DMS114 treated with DMSO at 0.1 percent for 48 hours (cell line): ENCODE results near the gene TGFBR1.
A peak's percentile ranks its signal among the peaks of the same experiment; 100 is the strongest.

ENCODE experiments used
- DNase-seq: peaks from one replicate; lab custom pipeline; 2025; ENCODE audit not compliant: unreplicated experiment; lab: John Stamatoyannopoulos, UW

The TGFBR1 gene

DNA sequence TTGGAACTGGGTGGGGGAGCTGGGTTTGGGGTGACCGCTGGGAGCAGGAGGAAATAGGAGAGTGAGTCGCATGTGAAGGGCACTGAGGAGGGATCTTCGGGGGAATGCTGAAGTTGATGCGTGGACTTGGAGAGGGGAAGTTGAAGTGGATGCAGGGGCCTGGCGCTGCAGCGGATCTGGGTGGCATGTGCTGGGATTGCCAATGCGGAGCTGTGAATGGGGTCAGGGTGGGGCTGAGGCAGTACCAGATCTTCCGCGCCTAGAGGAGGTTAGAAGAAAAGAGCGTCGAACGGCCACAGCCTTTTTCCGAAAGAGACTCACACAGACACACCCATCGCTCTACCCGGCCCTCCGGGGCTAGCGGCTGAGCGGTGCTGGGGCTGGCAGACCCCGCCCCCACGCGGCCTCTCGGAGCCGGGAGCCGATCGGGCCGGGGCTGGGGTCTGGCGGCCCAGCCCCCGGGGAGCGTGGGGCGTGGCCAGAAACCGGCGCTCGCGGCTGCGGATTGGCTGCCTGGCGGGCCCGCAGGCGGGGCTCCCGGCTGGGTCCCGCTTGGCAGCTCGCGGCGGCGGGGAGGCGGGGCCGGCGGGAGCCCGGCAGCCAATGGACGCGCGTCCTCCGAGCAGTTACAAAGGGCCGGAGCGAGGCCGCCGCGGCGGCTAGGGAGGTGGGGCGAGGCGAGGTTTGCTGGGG, at the start of gene TGFBR1:
TGFBR1 (plus strand) TSS at position 655 of the 693 bp plus-strand sequence. CDS start 93 bp downstream, outside the sequence.
- peak; percentile 55 for DNase-seq

DNA sequence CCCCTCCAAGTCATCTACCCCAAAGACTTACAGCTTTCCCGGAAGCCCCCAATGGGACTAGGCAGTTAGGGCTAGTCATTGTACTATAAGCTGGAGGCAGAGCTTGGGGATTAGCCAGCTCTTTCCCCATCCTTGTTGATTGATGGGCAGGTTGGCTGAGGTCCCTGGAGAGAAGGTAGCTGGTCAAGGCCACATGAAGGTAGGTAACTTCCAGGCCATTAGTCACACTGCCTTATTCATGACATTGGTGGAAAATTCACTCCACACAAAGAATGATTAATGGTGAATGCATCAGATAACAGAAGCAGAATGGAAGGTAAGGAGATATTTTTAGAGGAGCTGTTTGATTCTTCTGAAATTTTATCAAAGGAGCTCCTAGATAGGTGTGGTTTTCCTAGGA, 49.5 kb upstream of the TGFBR1 start:
- DNase-seq: no peak

DNA sequence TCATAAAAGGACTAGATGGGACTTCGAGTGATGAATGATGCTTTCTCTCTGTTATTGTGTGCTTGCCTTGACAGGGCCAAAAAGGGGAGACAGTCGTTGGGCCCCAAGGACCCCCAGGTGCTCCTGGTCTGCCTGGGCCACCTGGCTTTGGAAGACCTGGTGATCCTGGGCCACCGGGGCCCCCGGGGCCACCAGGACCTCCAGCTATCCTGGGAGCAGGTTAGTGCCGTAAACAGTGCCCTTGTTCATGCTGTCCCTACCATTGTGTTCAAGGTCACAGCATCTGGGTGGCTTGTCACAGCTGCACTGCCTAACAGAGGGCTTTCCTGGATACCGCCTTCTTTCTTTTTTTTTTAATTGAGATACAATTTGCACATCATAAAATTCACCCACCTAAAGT, 48.7 kb upstream of the TGFBR1 start:
- DNase-seq: no peak

DNA sequence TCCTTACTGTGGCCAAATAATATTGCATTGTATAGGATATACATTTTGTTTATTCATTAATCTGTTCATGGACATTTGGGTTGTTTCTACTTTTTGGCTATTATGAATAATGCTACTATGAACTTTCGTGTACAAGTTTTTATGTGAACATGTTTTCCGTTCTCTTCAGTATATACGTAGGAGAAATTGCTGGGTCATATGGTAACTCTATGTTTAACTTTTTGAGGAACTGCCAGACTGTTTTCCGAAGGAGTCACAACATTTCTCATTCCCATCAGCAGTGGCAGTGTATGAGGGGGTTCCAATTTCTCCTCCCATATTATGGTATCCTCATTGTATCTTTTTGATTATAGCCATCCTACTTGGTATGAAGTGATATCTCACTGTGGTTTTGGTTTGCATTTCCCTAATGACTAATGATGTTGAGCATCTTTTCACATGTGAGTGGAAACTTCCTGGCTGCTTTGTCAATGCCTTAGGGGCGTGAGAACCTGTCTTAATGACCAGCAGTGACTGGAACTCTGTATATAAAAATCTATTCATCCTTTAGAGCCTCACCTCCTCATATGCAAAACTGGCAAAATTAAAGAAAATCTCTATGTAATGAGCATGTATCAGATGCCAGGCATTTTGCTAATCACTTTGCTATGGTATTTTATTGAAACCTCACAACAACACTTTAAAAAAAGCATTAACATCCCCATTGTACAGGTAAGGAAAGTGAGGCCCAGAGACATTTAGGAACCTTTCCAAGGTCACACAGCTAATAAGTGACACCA, 47.8 kb upstream of the TGFBR1 start:
- no peak for DNase-seq

DNA sequence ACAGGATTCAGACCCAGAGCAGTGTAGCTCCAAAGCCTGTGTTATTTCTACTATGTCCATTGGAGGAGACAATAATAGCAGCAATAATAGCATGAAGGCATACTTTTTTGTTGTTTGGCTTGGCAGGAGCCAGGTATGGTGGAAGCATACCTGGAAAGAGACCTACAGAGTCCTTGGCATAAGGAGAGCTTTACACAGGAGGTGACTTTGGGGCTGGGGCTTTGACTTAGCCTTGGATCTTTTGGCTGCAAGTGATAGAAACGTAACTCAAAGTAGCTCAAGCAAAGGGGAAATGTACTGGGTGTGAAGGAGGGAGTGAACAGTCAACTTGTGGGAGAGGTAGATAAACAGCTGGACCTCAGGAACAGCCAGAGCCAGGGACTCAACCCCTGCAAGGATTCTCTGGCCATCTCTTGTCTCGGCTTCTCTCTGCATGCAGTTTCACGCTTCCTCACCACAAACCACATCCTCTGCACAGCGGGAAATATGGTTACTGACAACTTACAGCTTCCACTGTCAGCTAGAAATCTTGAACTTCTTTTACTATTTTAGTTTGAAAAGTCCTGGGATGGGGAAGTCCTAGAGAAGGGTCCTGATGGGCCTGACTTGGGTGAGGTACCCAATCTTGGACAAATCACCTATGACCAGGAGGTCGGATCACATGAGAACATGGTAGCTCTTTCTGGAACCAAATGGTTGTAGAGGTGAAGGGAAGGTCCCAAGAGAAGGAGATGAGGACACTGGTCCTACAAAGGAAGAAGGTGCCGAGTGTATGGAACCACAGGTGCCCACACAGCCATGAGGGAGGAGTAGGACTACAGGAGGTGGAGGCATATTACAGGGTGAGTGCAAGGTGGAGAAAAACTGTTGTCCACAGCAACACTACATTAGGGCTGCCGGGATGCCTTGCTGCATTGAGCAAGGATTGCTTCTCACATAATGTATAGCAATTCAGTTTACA, 47.0 kb upstream of the TGFBR1 start:
- DNase-seq: no peak

DNA sequence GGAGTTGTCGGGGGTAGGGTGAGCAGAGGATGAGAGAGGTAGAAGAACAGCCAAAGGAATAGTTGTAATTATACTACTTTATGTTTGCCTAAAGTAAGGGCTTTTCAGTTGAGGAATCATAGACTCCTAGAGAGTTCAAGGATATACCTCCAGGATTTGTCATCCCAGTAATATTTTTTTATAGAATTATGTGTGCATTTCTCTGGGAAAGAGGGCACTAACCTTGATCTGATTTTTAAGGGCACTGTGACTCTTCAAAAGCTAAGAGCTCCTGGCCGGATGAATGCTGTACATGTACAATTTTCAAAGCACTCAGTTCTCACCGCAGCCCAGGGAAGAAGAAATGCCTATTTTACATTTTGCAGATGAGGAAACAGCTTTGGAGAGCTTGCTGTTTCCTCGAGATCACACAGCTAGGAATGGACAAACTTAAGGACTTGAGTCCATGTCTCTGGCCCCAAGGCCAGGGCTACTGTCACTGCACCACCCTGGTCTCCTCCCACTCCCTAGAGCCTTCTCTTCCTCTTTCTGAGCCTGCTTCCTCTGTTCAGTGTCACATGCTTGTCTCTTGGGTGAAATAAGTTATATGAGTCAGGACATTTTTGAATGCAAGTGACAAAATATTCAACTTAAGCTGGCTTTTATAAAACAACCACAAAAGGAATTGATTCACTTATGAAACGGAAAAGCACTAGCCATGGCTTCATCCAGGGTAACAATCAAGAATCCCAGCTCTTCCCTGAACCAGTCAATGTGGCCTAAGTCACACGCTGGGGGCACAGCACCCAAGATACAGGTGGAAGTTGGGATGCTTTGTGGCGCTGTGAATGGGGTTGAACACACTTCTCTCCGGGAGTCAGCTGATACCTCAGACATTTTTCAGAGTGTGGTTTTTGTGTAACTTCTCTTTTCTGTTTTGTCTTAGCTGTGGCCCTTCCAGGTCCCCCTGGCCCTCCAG, 45.7 kb upstream of the TGFBR1 start:
- DNase-seq: no peak

DNA sequence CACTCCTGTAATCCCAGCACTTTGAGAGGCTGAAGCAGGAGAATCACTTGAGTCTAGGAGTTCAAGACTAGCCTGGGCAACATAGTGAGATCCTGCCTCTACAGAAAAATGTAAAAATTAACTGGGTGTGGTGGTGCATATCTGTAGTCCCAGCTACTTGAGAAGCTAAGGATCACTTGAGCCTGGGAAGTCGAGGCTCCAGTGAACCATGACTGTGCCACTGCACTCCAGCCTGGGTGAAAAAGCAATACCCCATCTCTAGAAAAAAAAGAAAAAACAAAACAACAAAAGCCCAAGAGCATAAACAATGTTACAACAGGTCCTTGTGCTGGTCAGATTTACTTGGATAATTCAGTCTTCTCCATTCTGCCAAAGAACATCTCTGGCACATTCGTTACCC, 44.3 kb upstream of the TGFBR1 start:
- DNase-seq: no peak

DNA sequence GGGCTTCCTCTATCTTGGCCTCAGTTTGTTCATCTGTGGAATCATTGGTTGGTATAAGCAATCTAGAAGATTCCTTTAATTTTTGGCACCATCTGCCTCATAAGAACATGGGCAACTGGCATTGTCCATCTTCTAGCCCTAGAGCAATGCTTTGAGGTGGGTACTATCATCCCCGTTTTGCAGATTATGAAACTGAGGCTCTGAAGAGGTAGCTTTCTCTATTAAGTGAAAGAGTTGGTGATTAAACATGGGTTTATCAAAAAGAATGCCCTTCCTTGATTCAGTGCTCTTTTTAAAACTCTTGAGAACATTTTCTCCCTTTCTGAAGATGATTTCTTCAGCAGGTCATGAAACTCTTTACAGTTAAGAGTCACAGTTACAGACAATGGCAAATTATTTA, 42.4 kb upstream of the TGFBR1 start:
- no peak for DNase-seq

DNA sequence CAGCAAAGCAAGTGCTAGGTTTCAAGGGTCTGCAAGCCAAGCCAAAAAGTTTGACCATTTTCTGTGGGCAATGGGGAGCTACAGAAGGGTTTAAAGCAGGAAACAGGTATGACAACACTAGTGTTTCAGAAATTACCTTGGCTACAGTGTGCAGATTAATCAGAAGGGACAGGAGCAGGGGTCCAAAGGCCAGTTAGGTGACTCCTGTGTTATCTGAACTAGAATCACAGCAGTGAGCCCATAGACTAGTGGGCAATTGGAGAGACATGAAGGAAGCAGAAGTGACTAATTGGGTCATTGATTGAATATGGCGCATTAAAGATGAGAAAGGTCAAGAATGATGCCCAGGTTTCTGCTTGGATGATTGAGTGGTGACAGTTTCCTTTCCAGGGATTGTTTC, 41.4 kb upstream of the TGFBR1 start:
- DNase-seq: no peak

DNA sequence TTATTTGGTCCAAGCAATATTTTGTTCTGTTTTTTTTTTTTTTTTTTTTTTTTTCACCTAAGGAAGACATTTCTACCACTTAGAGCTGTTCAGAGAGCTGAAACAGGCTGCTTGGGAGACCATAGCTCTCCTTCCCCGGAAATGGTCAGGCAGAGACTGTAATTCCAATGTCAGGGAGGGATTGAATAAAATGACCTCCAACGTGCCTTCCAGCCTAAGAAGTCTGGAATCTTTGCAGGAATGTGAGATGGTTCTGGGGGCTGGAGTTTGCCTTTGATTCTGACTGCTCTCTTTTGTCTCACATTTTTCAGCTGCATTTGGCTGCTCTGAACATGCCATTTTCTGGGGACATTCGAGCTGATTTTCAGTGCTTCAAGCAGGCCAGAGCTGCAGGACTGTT, 38.3 kb upstream of the TGFBR1 start:
- no peak for DNase-seq

DNA sequence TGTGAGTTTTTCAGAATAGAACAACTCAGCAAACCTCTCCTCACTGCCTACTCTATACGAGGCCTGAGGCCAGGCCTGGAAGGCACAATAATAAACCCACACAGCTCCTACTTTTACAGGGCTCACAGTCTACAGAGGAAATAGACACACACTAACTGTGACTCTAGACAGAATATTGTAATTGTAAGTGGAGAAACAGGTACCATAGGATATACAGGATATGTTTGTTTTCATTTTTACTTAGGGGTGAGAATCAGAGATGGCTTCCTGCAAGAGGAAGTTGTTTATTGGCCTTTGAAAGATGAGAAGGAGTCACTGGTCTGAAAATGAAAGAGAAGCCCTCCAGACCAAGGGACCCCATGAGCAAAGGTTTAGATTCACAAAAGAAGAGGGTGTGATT, 35.8 kb upstream of the TGFBR1 start:
- no peak for DNase-seq

DNA sequence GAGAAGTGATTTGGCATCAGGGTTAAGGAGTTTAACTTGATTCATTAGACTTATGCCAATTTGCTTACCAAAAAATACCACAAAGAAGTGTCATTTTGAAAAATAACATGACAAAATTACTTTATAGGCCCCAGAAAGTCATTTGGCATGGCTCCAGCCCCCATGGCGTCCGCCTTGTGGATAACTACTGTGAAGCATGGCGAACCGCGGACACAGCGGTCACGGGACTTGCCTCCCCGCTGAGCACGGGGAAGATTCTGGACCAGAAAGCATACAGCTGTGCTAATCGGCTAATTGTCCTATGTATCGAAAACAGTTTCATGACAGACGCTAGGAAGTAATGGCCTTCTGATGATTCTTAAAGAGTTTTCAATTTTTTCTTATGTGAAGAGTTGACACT, 35.4 kb upstream of the TGFBR1 start:
- DNase-seq: no peak

DNA sequence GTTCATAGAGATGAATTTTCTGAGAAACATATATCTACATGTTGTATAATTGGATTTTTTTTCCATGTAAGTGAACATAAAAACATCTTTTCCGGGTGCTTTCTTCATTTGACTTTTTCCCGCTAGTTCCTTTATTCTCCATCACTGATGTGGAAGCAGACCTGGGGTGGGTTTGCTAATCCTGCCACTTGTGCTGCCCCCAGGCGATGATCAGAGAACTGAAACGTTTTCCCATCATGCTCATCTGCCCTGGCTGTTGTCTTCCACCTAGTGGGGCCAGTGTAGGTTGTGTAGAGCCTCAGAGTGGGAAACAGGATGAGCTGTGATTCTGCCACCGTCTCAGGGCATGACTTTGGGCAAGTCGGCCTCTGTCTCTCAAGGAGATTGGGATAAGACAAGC, 34.2 kb upstream of the TGFBR1 start:
- DNase-seq: no peak

DNA sequence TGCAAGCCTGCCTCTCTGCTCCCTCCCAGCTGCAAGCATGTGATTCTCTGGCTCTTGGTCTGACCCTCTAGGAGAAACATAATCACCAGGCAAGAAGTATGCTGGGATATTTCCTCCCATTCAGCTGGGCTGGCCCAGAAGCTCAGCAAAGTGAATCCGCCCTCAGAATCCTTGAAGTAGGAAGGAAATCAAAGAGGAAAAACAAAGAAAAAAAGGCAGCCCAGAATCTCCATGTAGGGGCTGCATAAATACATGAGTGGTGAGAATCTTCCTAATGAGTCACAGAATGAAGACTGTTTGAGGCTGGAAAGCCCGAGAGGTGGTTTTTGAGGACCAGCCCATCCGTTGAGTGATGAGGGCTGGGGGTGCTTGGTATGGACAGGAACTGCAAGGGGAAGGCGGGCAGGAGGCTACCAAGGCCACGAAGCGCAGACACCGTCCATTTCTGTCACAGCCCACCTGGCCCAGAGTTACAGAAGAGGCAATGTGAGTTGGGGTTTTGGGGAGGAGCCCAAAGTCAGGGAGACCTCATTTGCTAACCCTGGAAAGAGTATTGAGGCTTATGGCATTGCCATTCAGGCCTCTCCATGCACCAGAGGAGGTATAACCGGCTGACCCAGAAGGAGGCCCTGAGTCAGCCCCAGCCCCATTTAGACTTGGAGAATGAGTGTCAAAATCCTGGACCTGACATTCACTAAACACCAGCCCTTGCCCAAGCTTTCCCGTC, 33.4 kb upstream of the TGFBR1 start:
- DNase-seq: no peak

DNA sequence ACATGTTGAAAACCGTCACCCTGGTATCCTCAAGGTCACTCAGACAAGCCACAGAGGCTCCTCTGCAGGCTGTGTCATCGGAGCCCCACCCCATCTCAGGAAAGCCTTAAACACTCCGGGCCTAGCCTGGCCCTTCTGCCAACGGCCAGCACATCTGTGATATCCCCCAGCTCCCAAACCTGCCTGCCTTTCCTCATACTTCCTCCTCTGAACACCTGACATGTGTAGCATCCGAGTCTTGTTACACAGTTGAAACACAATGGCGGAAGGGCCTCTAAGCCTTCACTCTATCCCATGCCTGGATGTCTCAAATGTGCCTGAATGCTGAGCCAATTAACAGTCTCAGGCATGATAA, 32.9 kb upstream of the TGFBR1 start:
- no peak for DNase-seq

DNA sequence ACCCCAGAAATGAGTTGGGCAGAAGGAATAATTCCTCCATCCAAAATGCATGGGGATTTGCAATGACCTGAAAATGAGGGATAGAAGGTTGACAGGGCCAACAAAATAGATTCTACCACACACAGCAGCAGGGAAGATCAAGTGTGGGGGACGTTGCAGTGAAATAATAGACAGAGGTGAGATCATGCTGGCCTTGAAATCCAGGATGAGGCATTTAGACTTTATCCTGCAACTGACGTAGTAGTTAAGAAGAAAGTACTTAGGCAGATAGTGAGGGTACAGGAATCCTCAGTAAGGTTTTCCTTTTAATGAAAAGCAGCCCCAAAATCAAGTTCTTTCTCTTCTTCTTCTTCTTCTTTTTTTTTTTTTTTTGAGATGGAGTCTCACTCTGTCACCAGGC, 31.6 kb upstream of the TGFBR1 start:
- no peak for DNase-seq

DNA sequence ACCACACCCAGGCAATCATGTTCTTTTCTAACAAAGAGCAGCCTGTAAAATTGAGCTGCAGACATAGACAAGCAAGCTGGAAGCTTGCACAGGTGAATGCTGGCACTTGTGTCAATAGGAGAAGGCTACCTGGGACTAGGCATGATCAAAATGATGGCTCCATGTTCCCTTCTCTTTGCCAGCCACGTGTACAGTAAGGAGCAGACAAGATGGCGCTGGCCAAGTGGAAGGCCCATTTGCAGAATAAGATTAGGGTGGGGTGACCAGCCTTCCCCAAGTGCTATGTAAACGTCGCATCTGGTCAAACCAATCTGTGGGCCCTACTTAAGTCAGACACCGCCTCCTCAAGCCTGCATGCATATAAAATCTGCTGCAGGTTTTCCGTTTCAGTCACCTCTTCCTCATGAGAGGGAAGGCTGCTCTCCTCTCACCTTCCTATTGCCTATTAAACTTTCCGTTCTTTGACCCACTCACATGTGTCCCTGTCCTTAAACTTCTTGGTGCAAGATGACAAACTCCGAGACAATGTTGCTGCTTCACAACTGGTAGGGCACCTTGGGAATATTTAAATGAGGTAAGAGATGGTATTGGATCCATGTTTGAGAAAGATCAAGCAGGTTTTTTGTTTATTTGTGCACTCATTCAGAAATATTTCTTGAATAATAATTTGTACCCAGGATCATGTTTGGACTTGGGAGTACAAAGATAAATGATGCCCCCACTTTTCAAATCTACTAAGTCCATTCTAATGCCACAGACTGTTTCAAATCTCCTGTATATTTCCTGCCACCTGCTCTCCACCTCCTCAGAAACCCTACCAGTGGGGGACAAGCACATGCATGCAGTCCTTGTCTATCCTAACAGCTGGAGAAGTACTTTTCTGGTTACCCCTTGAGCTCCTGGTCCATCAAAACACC, 30.7 kb upstream of the TGFBR1 start:
- no peak for DNase-seq

DNA sequence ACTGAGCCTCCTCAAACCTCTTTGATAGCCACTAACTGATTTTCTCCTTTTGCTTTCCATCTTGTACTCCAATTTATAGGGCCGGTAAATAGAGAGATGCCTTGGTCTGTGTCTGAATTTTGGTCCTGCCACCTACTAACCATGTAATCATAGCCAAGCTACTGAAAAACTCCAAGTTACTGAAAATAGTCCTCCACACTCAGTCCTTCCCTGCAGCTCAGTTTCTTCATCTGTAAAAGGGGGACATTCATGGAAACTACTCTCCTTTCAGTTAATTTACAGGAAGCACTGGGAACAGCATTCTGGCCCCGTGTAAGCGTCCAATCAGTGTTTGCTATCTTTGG, 30.0 kb upstream of the TGFBR1 start:
- no peak for DNase-seq
